Panc1 (cell line): Measurements from ENCODE around the gene PRLH.

Experiments used
- CTCF ChIP-seq: fragments of 450-650 bp; IDR thresholded peaks from 2 replicates; pipeline ENCODE4 v1.5.1; 2017; ENCODE audit warnings: mild to moderate bottlenecking
- POLR2AphosphoS5 ChIP-seq: IDR thresholded peaks from 2 replicates; pipeline ENCODE4 v1.6.1; 2012; ENCODE audit warnings: mild to moderate bottlenecking, low read depth, low read length, moderate library complexity
- REST ChIP-seq, 2 experiments: IDR thresholded peaks; 2 replicates each; pipeline ENCODE4 v1.6.1; 2011 to 2012; ENCODE audit warnings: low read depth in 2 of 2, control low read depth in 1 of 2, low read length in 1 of 2, mild to moderate bottlenecking in 1 of 2, moderate library complexity in 1 of 2; ENCODE audit not compliant: insufficient read depth in 1 of 2
- SIN3A ChIP-seq: IDR thresholded peaks from 2 replicates; pipeline ENCODE4 v1.6.1; 2012; ENCODE audit warnings: low read depth, mild to moderate bottlenecking, low read length, moderate library complexity, borderline replicate concordance; ENCODE audit not compliant: insufficient read depth
- TCF7L2 ChIP-seq: IDR thresholded peaks from 2 replicates; pipeline ENCODE4 v1.6.1; 2011; ENCODE audit warnings: mild to moderate bottlenecking, low read depth, low read length, inconsistent platforms

GRCh38 chr2:237535385-237536082 is 30.8 kb upstream of the PRLH start:
- TF ChIP-seq CTCF (no peak), POLR2AphosphoS5 (no peak), SIN3A (no peak), TCF7L2 (no peak), REST (IDR thresholded peaks at IDR 0.05; ENCODE audit: insufficient read depth in 1 of 2, low read depth in 2 of 2, low read length in 1 of 2) (no peak)
